Suprapubic skin (tissue), 4 donors: Measurements from ENCODE around the gene UBN1. TPM values are rescaled to one million over a fixed set of nuclear protein-coding genes. Genes with fewer than 3 reads are reported as not detected.
A peak's percentile ranks its signal among the peaks of the same experiment; 100 is the strongest.

Source experiments
- DNase-seq, 2 donors: peaks; one replicate each; pipeline ENCODE4 v3.0.0-alpha.2; 2019; ENCODE audit warnings: low spot score in 2 of 2
- H3K27ac ChIP-seq: fragments of 200-600 bp; sonication (generic); one replicate; pipeline ENCODE4 v1.5.1; 2019
- H3K27me3 ChIP-seq: fragments of 200-600 bp; sonication (generic); one replicate; pipeline ENCODE4 v1.5.1; 2019
- H3K36me3 ChIP-seq: fragments of 200-600 bp; sonication (generic); one replicate; pipeline ENCODE4 v1.5.1; 2019
- H3K4me1 ChIP-seq: fragments of 200-600 bp; sonication (generic); one replicate; pipeline ENCODE4 v1.5.1; 2019
- H3K4me3 ChIP-seq: fragments of 200-600 bp; sonication (generic); one replicate; pipeline ENCODE4 v1.5.1; 2019; ENCODE audit warnings: mild to moderate bottlenecking
- H3K9me3 ChIP-seq: fragments of 200-600 bp; sonication (generic); one replicate; pipeline ENCODE4 v1.5.1; 2019
- CTCF ChIP-seq, 2 donors: fragments of 200-600 bp in 1 of 2; fragments of 450-650 bp in 1 of 2; sonication (generic) in 1 of 2; IDR thresholded peaks; one replicate each; pipeline ENCODE4 v1.5.1; 2016 to 2019; ENCODE audit warnings: antibody characterized with exemption in 2 of 2, mild to moderate bottlenecking in 1 of 2, moderate library complexity in 1 of 2
- EP300 ChIP-seq: sonication (generic); formaldehyde crosslinking; IDR thresholded peaks from one replicate; pipeline ENCODE4 v1.6.1; 2017; ENCODE audit warnings: antibody characterized with exemption
- POLR2A ChIP-seq, 2 donors: fragments of 450-650 bp; IDR thresholded peaks; one replicate each; pipeline ENCODE4 v1.6.1; 2017; ENCODE audit warnings: antibody characterized with exemption in 2 of 2, mild to moderate bottlenecking in 2 of 2, moderate library complexity in 2 of 2
- POLR2AphosphoS5 ChIP-seq, 3 donors: sonication (generic); formaldehyde crosslinking; IDR thresholded peaks; one replicate each; pipeline ENCODE4 v1.6.1; 2017; ENCODE audit warnings: antibody characterized with exemption in 3 of 3
- WGBS: methylation state at CpG from one replicate; pipeline ENCODE4 v1.1.5; 2018; 5-methylcytosine and 5-hydroxymethylcytosine counted together
- total RNA-seq, 4 donors: library from RNA; depleted of rRNA; stranded (reverse); fragments of >200 nt; gene quantifications; one replicate each; pipeline ENCODE4 v1.1.0, GENCODE V29; 2016

Gene UBN1
- total RNA-seq, 4 donors from 2014 or later, result 25.7 to 43.9 (median 38.6) TPM

DNA sequence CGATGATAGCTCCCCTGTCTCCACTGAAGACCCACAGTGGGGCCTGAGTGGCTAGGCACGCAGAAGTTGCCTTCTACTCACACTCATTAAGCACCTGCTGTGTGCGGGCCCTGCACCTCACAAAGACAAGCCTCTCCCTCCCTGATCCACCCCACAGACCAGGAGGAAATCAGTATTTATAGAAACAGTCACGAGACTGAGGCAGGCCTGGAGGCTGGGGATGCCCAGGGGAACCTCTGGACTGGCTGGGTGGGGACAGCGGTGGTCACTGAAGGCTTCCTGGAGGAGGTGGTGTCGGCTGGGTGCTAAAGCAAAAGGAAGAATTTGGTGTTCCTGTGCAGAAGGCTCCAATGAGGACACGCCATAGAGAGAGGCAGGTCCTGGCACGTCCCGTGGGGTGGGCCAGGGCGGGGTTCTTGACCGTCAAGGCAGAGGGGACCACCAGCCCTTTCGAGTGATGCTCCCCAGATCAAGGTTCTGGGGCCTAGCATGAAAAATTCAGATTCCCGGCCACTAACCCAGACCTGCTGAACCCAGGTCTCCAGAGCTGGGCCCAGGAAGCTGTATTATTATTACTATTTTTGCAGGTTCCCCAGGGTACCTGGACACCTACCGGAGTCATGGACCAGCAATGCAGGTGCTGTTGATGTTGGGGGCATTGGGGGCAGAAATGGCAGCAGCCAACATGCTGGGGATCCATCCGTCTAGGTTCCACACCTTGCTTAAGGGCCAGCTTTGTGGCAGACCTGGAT, 66.7 kb downstream of the UBN1 start:
- WGBS, result 86% methylated on average over 15 of the region's 15 CpGs
- Histone ChIP-seq H3K27ac (peak overlapping the region; percentile 25), H3K4me3 (no peak overlapping the region), H3K36me3 (peaks cover 11% of the 10 kb centered on the region), H3K9me3 (no peaks in the 10 kb centered on the region), H3K27me3 (no peaks in the 10 kb centered on the region), H3K4me1 (peaks cover 26% of the 10 kb centered on the region)
- TF ChIP-seq POLR2A (IDR thresholded peaks at IDR 0.05), result no peak
- TF ChIP-seq POLR2AphosphoS5 (IDR thresholded peaks at IDR 0.05), result no peak
- TF ChIP-seq CTCF (IDR thresholded peaks at IDR 0.05), result no peak
- TF ChIP-seq EP300, result no peak
- DNase-seq, result no peak

GRCh38 chr16:4914528-4915225, 67.4 kb downstream of the UBN1 start:
- Histone ChIP-seq H3K36me3 (peaks cover 9% of the 10 kb centered on the region), H3K9me3 (no peaks in the 10 kb centered on the region), H3K27me3 (no peaks in the 10 kb centered on the region), H3K27ac (peak overlapping the region; percentile 25), H3K4me1 (peaks cover 33% of the 10 kb centered on the region), H3K4me3 (no peak overlapping the region)
- TF ChIP-seq POLR2A (IDR thresholded peaks at IDR 0.05) (no peak), POLR2AphosphoS5 (IDR thresholded peaks at IDR 0.05) (no peak), CTCF (IDR thresholded peaks at IDR 0.05) (no peak), EP300 (no peak)
- DNase-seq, result no peak
- 86% methylated on average over 5 of the region's 7 CpGs for whole genome bisulfite sequencing

GRCh38 chr16:4915226-4915761, 68.0 kb downstream of the UBN1 start:
- H3K27ac ChIP-seq, result peak overlapping the region; percentile 25
- TF ChIP-seq POLR2A (IDR thresholded peaks at IDR 0.05), result no peak
- no peak for TF ChIP-seq CTCF (IDR thresholded peaks at IDR 0.05)
- H3K4me3 ChIP-seq, result no peak overlapping the region
- DNase-seq, result no peak
- H3K36me3 ChIP-seq, result peaks cover 9% of the 10 kb centered on the region
- H3K27me3 ChIP-seq, result no peaks in the 10 kb centered on the region
- H3K9me3 ChIP-seq, result no peaks in the 10 kb centered on the region
- WGBS, result 64% methylated on average over 4 of the region's 11 CpGs
- H3K4me1 ChIP-seq, result peaks cover 33% of the 10 kb centered on the region

DNA sequence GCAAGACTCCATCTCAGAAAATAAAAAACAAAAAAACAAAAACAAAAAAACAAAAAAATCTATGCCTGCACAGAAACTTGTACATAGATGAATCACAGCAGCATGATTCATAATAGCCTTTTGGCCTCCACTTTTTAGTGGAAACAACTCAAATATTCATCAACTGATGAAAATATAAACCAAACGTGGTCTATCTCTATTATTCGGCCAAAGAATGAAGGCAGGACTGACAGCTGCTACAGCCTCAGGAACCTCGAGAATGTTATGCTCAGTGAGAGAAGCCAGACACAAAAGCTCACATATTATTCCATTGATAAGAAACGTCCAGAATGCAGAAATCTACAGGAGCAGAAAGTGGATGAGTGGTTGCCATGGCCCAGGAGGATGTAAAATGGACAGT, 69.8 kb downstream of the UBN1 start:
- H3K36me3 ChIP-seq, result peaks cover 9% of the 10 kb centered on the region
- no peaks in the 10 kb centered on the region for H3K27me3 ChIP-seq
- WGBS, result 26% methylated on average over 4 of the region's 4 CpGs
- no peak for DNase-seq
- H3K9me3 ChIP-seq, result no peaks in the 10 kb centered on the region
- no peak for TF ChIP-seq POLR2AphosphoS5 (IDR thresholded peaks at IDR 0.05)
- TF ChIP-seq POLR2A (IDR thresholded peaks at IDR 0.05), result no peak
- no peak for TF ChIP-seq CTCF (IDR thresholded peaks at IDR 0.05)
- TF ChIP-seq EP300, result no peak
- H3K27ac ChIP-seq, result no peak overlapping the region
- peaks cover 33% of the 10 kb centered on the region for H3K4me1 ChIP-seq
- H3K4me3 ChIP-seq, result no peak overlapping the region

- 45% methylated on average over 4 of the region's 13 CpGs for WGBS
- no peak for TF ChIP-seq EP300
- no peak for TF ChIP-seq POLR2A (IDR thresholded peaks at IDR 0.05)
- no peak for TF ChIP-seq CTCF (IDR thresholded peaks at IDR 0.05)
- no peak for TF ChIP-seq POLR2AphosphoS5 (IDR thresholded peaks at IDR 0.05)
- no peak for DNase-seq
- Histone ChIP-seq H3K4me1 (peaks cover 49% of the 10 kb centered on the region), H3K27ac (peak overlapping the region; percentile 69), H3K9me3 (no peaks in the 10 kb centered on the region), H3K36me3 (peaks cover 6% of the 10 kb centered on the region), H3K27me3 (no peaks in the 10 kb centered on the region), H3K4me3 (no peak overlapping the region)
Observed at GRCh38 chr16:4918781-4919251, 71.5 kb downstream of the UBN1 start.
